GM18499 (cell line): ENCODE results near the gene RALGAPA2.

Experiments used
- ATAC-seq: cut with Tn5 transposase; IDR thresholded peaks from one replicate; pipeline ENCODE4 v1.9.1; 2021; ENCODE audit warnings: moderate number of reproducible peaks; ENCODE audit not compliant: insufficient read depth, unreplicated experiment

The RALGAPA2 gene

DNA sequence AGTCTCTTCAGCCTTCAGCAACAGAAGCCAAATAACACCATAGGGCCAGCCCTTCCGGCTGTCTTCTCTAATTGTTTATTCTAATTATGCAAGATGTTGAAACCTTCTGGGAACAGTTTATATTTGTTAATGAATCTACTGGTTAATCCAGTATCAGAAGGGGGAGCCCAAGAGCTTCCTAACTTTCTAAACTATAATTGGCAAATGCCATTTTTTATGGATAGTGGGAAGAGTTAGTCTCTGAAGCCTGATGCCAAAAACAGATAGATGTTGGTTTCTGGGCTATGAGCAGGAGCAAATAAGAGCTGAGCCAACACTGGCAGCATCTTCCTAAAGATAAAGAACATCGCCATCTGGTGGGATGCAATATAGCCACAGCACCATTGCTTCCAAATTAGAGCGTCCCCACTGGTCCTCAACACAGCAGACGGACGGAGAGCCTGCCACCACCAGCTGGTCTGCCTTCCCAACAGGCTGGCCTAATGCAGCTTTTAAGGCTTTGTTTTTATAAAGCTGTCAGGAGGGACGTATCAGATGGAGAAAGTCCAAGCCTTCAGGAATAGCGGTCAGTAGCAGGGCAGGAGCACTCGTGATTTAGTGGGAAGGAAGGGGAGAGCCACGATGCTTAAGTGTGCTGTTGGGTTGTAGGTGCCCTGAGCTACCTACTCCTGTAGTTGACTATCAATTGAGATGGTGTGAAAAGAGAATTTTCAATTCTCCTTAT, 118.8 kb downstream of the RALGAPA2 start:
- no peak for ATAC-seq

GRCh38 chr20:20585146-20585545, 127.3 kb downstream of the RALGAPA2 start:
- no peak for ATAC-seq

- ATAC-seq, result no peak
Observed at GRCh38 chr20:20582734-20583133, 129.7 kb downstream of the RALGAPA2 start.

DNA sequence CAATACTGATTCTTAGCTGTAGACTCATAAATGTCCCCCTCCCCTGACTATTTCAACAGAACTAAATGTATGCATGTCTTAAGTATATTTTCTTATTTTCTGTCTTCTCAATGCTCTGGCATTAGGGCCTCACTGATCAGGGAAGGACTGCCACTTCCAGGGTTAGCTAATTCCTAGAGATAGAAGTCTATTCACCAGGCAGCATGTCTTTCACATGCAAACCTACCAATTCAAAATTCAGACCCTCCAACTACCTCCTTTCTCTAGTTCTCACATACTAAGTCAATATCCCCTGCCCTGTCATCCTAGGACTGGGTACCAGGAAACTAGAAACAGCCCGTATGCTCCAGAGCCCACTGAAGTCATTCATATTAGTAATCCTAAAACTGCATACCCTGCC, 132.3 kb downstream of the RALGAPA2 start:
- no peak for ATAC-seq

DNA sequence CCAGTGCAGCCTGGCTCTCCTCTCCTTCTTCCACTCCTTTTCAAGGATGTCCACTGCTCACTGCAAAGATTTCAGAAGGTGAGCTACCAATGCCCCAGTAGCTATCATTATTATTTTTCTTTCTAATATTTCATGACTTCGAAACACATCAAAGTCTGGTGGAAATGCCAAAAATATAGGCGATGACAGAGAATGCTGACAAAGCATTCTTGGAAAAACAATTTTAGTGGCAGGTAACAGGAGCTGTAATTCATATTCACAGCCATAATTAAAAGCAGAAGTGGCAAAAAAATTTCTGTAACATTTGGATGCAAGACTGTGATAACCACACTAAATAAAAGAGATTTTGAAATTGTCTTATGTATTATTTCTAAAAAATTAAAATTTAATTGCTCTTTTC, 133.6 kb downstream of the RALGAPA2 start:
- ATAC-seq, result no peak

DNA sequence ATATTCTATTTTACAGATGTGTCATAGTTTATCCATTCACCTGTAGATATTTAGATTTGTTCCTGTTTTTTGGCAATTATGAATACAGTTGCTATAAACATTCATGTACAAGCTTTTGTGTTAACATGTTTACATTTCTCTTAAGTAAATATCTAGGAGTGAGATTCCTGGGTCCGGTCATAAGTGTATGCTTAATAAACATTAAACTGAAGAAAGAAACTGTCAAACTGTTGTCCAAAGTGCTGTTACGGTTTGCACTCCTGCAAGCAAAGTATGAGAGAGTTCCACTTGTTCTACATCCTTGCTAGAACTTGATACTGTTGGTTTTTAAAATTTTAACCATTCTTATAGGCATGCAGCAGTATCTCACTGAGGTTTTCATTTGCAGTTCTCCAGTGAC, 138.6 kb downstream of the RALGAPA2 start:
- ATAC-seq, result no peak

DNA sequence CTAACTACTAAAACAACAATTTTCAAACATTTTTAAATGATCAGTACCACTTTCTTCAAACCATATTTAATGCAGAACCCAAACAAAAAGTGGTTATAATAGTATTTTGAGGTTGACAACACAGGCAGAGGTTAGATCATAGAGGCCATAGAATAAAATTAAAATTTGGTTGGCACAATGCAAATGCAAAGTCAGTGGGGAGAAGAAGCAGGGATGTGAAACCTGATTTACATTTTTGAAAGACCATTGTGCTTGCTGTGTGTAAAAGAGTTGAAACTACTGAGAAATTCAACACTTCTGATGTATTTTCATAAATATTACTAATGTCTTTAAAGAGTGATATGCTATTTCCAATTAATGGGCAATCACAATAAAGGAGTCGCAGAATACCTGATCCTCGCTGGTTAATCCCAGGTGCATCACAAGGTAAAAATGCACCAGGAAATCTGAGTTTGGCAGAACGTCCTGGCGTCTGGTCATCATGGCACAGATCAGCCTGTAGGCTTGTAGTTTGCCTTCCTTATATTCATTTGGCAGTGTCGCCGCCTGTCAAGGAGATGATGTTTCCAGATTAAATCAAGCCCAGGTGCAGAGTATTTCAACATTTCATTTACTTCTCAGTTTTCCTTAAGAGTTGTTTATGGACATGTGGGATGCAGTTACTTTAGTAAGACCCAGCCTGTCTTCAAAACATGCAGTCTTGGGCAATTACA, 141.2 kb downstream of the RALGAPA2 start:
- no peak for ATAC-seq

GRCh38 chr20:20568604-20569205, 143.7 kb downstream of the RALGAPA2 start:
- ATAC-seq, result no peak

- no peak for ATAC-seq
Observed at GRCh38 chr20:20567712-20568111, 144.7 kb downstream of the RALGAPA2 start.

GRCh38 chr20:20566516-20566915, 145.9 kb downstream of the RALGAPA2 start:
- no peak for ATAC-seq

DNA sequence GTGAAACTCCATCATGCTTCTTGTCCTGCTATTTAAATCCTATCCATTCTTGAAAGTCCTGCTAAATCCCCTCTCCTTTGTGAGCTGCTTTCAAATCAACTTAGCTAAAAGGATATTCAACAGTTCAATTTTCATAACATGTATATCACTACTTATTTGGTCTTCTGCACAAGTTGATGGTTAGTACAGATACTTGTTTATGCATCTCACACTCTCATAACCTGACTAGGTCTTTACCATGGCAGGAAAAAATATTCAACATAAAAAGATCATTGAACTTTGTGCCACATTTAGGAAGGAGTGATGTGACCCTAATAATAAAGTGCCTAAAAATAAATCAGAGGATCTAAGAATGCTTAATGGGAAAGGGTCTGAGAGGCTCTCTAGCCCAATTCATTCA, 148.2 kb downstream of the RALGAPA2 start:
- no peak for ATAC-seq

DNA sequence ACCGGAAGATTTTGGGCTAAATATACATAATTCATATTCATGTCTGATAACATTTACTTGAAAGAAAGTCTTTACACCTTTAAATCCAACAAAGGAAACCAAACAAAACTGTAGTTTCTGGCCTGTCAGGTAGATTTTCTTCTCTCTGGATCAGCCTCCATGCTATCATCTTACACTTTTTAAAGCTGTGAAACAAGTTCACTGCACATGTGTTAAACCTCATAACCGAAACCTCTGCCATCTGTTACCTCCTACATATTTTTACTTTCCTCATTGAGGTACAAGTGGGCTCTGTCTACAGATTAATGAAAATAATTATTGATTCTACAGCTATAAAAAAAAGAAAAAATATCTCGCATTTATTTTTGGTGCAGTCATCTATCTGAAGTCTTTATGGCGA, 149.9 kb downstream of the RALGAPA2 start:
- ATAC-seq, result no peak

GRCh38 chr20:20561841-20562240, 150.6 kb downstream of the RALGAPA2 start:
- ATAC-seq, result no peak

DNA sequence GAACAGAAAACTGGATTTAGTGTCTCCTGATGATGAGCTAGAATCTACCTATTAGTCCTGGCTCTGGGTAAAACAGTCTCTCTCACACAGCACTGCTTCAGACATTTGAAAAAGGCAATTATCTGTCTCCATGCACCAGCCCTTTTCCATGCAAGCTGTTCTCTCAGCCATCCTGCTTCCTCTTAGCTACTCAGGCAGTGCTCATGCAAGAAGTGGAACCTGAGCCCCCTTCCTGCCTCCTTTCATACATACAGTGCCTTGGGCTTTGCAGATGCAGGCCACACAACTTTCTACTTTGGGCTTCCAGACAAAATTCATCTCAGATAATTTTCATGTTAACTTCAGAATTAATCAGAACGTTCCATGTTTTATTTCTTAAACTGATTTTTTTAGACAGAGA, 151.3 kb downstream of the RALGAPA2 start:
- ATAC-seq, result no peak

DNA sequence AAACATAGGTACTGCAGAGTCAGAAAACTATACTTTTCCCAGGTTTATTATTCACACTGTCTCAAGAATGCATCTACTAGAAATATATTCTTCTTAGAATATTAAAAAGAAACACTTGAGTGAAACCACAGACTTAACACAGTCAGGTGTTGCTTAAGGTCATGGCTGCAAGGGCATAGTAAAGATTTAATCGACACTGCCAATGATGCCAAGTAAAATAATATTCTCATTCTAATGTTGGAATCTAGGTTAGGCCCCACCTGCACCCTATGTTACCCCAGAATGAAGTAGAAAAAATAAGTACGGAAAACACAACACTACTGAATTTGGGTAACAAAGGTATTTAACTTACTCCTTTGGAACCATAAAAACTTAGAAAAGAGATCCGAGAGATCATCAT, 155.0 kb downstream of the RALGAPA2 start:
- ATAC-seq, result no peak

DNA sequence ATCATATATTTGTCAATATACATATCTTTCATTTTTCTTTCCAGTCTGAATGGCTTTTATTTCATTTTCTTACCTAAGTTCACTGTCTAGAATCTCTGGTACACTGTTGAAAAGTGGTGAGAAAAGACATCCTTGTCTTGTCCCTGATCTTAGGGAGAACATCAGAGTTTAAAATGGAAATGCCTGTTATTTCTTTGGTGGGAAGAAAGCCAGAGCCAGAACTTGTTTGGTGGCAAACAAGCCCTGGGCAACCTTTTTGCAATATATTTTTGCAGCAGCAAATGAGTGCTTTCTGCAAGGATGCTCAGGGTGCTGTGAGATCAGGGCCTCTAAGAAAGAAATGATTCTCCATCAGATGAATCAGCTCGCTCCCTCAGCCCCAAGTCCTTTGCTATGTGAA, 156.6 kb downstream of the RALGAPA2 start:
- ATAC-seq, result no peak

GRCh38 chr20:20554951-20555350, 157.5 kb downstream of the RALGAPA2 start:
- ATAC-seq, result no peak

DNA sequence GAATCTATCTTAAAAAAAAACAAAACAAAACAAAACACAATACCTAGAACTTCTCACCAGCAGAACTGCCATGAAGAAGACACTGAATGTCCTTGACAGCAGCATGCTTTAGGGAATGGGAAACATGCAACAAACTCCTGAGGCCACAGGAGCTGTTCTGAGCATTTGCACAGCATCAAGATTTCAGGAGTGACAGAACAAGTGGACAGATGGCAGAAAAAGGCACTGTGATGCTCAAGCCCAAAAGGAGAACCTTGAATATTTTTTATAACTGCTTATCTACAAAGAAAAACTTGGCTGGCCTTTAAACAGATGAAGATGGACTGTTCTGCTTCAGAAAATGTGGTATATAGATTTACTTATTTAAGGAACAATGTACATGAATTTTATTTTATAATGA, 158.9 kb downstream of the RALGAPA2 start:
- no peak for ATAC-seq

- no peak for ATAC-seq
Observed at GRCh38 chr20:20552076-20552475, 160.4 kb downstream of the RALGAPA2 start.

GRCh38 chr20:20551409-20551808, 161.0 kb downstream of the RALGAPA2 start:
- ATAC-seq, result no peak

- no peak for ATAC-seq
Observed at GRCh38 chr20:20549704-20550103, 162.7 kb downstream of the RALGAPA2 start.

DNA sequence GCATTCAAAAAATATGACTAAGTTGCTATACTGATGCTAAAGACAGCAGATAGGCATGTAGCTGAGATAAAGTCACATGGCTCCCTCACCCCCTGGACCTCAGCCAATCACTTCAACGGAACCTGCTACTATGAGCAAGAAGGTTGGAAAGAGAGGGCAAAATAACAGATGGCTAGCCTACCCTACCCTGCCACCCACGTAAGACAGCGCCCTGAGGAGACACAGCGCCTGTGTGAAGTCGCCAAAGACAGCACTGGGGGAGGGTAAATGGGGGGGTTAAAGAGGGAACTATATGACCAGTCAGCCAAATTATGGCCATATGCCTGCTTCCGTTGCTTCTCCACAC, 163.2 kb downstream of the RALGAPA2 start:
- no peak for ATAC-seq
